Neutrophil (primary cell): ENCODE data around the gene PRR13.
"Not testable (repeated sequence)": the region's sequence is repeated elsewhere in the genome, so short reads cannot be mapped to it uniquely, and the experiment has no call there.

Experiments
- H3K27ac ChIP-seq: fragments of 200-600 bp; sonication (generic); 2 replicates; pipeline ENCODE4 v1.5.1; 2016; ENCODE audit warnings: mild to moderate bottlenecking, moderate library complexity
- H3K27me3 ChIP-seq: fragments of 200-600 bp; sonication (generic); 2 replicates; pipeline ENCODE4 v1.6.0; 2016; ENCODE audit warnings: mild to moderate bottlenecking
- H3K36me3 ChIP-seq: fragments of 200-600 bp; sonication (generic); 2 replicates; pipeline ENCODE4 v1.5.1; 2017
- H3K4me1 ChIP-seq, 2 experiments: fragments of 200-600 bp in 1 of 2; sonication (generic) in 1 of 2; 1 replicate in 1 of 2; 2 replicates in 1 of 2; pipeline versions ENCODE4 v1.5.1 to v1.6.1; 2013 to 2016; ENCODE audit warnings: low read depth in 1 of 2, low read length in 1 of 2, mild to moderate bottlenecking in 1 of 2, moderate library complexity in 1 of 2; ENCODE audit not compliant: control insufficient read depth in 1 of 2, insufficient read depth in 1 of 2
- H3K4me3 ChIP-seq, 2 experiments: fragments of 200-600 bp in 1 of 2; sonication (generic) in 1 of 2; 1 replicate in 1 of 2; 2 replicates in 1 of 2; pipeline ENCODE4 v1.5.1; 2013 to 2016; ENCODE audit warnings: low read depth in 1 of 2, low read length in 1 of 2, mild to moderate bottlenecking in 1 of 2, moderate library complexity in 1 of 2
- H3K9me3 ChIP-seq: fragments of 200-600 bp; sonication (generic); 2 replicates; pipeline ENCODE4 v1.5.1; 2016
- CTCF ChIP-seq: fragments of 200-600 bp; sonication (generic); IDR thresholded peaks from 2 replicates; pipeline ENCODE4 v1.5.1; 2016; ENCODE audit warnings: antibody characterized with exemption

Gene PRR13

GRCh38 chr12:53478865-53479264, 37.3 kb downstream of the PRR13 start:
- TF ChIP-seq CTCF: no peak
- Histone ChIP-seq H3K4me3 (no peak overlapping the region), H3K27ac (peak overlapping the region; percentile 4), H3K27me3 (no peaks in the 10 kb centered on the region), H3K4me1 (no peaks in the 10 kb centered on the region), H3K9me3 (no peaks in the 10 kb centered on the region), H3K36me3 (peaks cover 99% of the 10 kb centered on the region)

GRCh38 chr12:53479331-53479730, 37.8 kb downstream of the PRR13 start:
- TF ChIP-seq CTCF: no peak
- no peaks in the 10 kb centered on the region for H3K27me3 ChIP-seq
- H3K36me3 ChIP-seq: peaks cover 99% of the 10 kb centered on the region
- no peak overlapping the region for H3K4me3 ChIP-seq
- no peaks in the 10 kb centered on the region for H3K9me3 ChIP-seq
- no peaks in the 10 kb centered on the region for H3K4me1 ChIP-seq
- peak overlapping the region; percentile 4 for H3K27ac ChIP-seq

- Histone ChIP-seq H3K36me3 (peaks cover 98% of the 10 kb centered on the region), H3K4me3 (no peak overlapping the region), H3K27me3 (no peaks in the 10 kb centered on the region), H3K9me3 (no peaks in the 10 kb centered on the region), H3K27ac (no peak overlapping the region), H3K4me1 (no peaks in the 10 kb centered on the region)
- TF ChIP-seq CTCF: no peak
Measured at GRCh38 chr12:53480491-53481442, 39.2 kb downstream of the PRR13 start.

- not testable (repeated sequence) for H3K4me1 ChIP-seq, H3K9me3 ChIP-seq, H3K27ac ChIP-seq, H3K4me3 ChIP-seq, H3K27me3 ChIP-seq
- H3K36me3 ChIP-seq: peaks cover 98% of the 10 kb centered on the region
Measured at GRCh38 chr12:53481458-53481857, 39.9 kb downstream of the PRR13 start.

- no peaks in the 10 kb centered on the region for H3K27me3 ChIP-seq
- H3K4me3 ChIP-seq: no peak overlapping the region
- no peaks in the 10 kb centered on the region for H3K9me3 ChIP-seq
- no peaks in the 10 kb centered on the region for H3K4me1 ChIP-seq
- H3K36me3 ChIP-seq: peaks cover 98% of the 10 kb centered on the region
- TF ChIP-seq CTCF: no peak
- H3K27ac ChIP-seq: no peak overlapping the region
Measured at GRCh38 chr12:53481939-53482586, 40.5 kb downstream of the PRR13 start.

GRCh38 chr12:53482626-53483168, 41.2 kb downstream of the PRR13 start:
- Histone ChIP-seq H3K27ac (peak overlapping the region; percentile 8), H3K27me3 (no peaks in the 10 kb centered on the region), H3K4me3 (no peak overlapping the region), H3K36me3 (peaks cover 97% of the 10 kb centered on the region), H3K9me3 (no peaks in the 10 kb centered on the region), H3K4me1 (no peaks in the 10 kb centered on the region)
- no peak for TF ChIP-seq CTCF
